Mucosa of descending colon (tissue), 3 donors: ENCODE data around the gene FNBP1L. TPM values are rescaled to one million over a fixed set of nuclear protein-coding genes. Genes with fewer than 3 reads are reported as not detected.

Experiments
- ATAC-seq: fragments of 200-7000 bp; cut with Tn5 transposase; one replicate; pipeline ENCODE4 v1.9.1; 2020; ENCODE audit warnings: mild to moderate bottlenecking, moderate library complexity
- DNase-seq, 3 donors: peaks; one replicate each; pipeline ENCODE4 v3.0.0-alpha.2; 2020
- H3K36me3 ChIP-seq: fragments of 200-600 bp; one replicate; pipeline ENCODE4 v1.8.0; 2021; ENCODE audit warnings: low read depth, mild to moderate bottlenecking
- H3K4me1 ChIP-seq: fragments of 200-600 bp; one replicate; pipeline ENCODE4 v1.8.0; 2021; ENCODE audit warnings: low read depth, mild to moderate bottlenecking
- H3K4me3 ChIP-seq: fragments of 200-600 bp; one replicate; pipeline ENCODE4 v1.8.0; 2021; ENCODE audit warnings: mild to moderate bottlenecking
- H3K9me3 ChIP-seq: fragments of 200-600 bp; one replicate; pipeline ENCODE4 v1.8.0; 2021; ENCODE audit warnings: mild to moderate bottlenecking
- intact Hi-C, 2 donors: fragments of 100-400 bp; cut with DNase I in 1 of 2; cut with micrococcal nuclease in 1 of 2; formaldehyde crosslinking; loops; one replicate each; pipeline versions ENCODE4 v1.11.0 to v1.11.1; 2022; cut with DNase I, micrococcal nuclease
- total RNA-seq, 3 donors: library from RNA; stranded (reverse); fragmentation: NEBNext Ultra II Directional in 2 of 3; extraction: Animal tissue kit (Norgen Biotek cat#: 25700) in 2 of 3; gene quantifications; one replicate each; pipeline versions ENCODE4 v1.2.1 to v1.2.4, GENCODE V29; 2021 to 2023
- TF ChIP-seq, protein P1 (sequence below): fragments of 200-600 bp; IDR thresholded peaks from one replicate; pipeline ENCODE4 v1.8.0; 2022; ENCODE audit warnings: antibody characterized with exemption, mild to moderate bottlenecking
- donor health status: DM: no; HTN: no; CAD: no; lungs with moderate emphysema.
- donor health status: DM: no; HTN: no; CAD: no.
- donor health status: DM: no; HTN: yes; CAD: no.

FNBP1L gene
- total RNA-seq, 3 donors from 2014 or later, result 32.7 to 49.1 (median 44.4) TPM

DNA sequence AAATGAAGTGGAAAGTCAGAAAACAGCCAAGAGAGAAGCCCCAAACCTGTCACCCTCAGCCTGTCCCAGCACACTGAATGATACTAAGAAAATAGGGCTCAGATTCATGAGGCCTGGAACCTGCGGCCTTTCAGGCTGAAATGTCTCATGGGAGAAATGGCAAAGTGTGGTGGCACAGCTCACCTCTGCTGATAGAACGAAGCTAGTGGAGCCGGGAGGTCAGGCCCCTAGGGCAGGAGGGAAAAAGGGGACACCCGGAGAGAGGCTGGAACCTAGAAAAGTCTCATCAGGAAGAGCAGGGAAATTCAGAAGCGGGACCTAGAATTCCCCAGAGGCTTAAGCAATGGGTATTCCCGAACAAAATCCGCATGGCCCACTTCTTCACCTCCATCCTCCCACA is 126.6 kb downstream of the FNBP1L start:
- ATAC-seq, result no peak

DNA sequence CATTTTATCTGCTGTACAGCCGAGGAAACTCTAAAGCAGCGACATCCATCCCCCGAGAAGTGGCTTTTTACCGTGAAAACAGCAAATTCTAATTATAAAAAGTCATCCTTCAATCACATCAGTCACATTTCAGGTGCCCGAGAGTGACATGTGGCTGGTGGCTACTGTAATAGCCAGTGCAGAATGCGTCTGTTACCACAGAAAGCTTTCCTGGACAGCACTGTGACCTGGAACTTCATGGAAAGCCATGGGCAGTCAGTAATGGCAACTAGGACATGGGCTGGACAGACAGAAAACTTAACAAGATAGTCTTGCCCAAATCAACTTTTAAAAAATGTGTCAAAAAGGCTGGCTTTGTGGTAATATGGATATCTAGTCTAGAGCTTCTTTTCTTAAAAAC is 127.1 kb downstream of the FNBP1L start:
- ATAC-seq, result no peak
- H3K9me3 ChIP-seq, result no peaks in the 10 kb centered on the region
- peaks cover 4% of the 10 kb centered on the region for H3K36me3 ChIP-seq

More for the DNA sequence above, 126.6 kb downstream of the FNBP1L start:
- Histone ChIP-seq H3K36me3 (peaks cover 4% of the 10 kb centered on the region), H3K9me3 (no peaks in the 10 kb centered on the region), H3K4me3 (no peak overlapping the region), H3K4me1 (peaks cover 11% of the 10 kb centered on the region)
- intact Hi-C loops, result no loop called here
- no peak for DNase-seq
- TF ChIP-seq, protein P1, sequence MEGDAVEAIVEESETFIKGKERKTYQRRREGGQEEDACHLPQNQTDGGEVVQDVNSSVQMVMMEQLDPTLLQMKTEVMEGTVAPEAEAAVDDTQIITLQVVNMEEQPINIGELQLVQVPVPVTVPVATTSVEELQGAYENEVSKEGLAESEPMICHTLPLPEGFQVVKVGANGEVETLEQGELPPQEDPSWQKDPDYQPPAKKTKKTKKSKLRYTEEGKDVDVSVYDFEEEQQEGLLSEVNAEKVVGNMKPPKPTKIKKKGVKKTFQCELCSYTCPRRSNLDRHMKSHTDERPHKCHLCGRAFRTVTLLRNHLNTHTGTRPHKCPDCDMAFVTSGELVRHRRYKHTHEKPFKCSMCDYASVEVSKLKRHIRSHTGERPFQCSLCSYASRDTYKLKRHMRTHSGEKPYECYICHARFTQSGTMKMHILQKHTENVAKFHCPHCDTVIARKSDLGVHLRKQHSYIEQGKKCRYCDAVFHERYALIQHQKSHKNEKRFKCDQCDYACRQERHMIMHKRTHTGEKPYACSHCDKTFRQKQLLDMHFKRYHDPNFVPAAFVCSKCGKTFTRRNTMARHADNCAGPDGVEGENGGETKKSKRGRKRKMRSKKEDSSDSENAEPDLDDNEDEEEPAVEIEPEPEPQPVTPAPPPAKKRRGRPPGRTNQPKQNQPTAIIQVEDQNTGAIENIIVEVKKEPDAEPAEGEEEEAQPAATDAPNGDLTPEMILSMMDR, result no peak

DNA sequence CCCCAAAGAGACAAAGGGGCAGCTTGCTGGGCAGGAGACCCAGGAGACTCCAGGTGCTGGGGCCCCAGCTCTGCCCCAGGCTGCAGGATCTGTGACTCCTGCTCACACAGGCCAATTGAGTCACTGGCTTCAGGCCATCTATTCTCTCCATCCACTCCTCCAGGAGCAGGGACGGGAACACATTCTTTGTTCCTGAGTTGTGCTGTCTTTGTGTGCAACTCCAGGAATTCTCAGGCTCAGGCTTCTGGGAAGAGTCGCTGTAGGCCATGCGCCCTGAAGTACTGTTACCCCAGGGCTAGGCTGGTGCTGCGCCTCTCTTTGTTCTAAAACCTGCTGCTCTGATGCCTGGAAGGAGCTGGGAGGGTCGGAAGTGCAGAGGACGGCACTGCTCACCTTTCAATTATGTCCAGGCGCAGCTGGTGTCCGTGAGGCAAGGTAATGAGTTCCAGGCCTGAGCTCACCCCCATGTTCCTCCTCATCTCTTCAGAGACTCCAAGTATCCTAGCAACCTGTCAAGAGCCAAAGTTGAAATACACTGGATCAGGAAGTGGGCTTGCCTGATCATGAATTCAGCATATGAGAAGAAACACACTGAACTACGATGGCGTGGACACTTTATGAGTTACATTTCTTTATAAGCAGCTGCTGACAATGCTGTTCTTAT is 127.8 kb downstream of the FNBP1L start:
- DNase-seq (no peak), ATAC-seq (no peak)
- Histone ChIP-seq H3K9me3 (no peaks in the 10 kb centered on the region), H3K4me3 (no peak overlapping the region), H3K36me3 (peaks cover 4% of the 10 kb centered on the region), H3K4me1 (peaks cover 23% of the 10 kb centered on the region)
- intact Hi-C loops, result no loop called here
- TF ChIP-seq, protein P1, result no peak

More for the DNA sequence above, 127.1 kb downstream of the FNBP1L start:
- intact Hi-C loops, result no loop called here
- no peak for DNase-seq
- Histone ChIP-seq H3K4me1 (peaks cover 16% of the 10 kb centered on the region), H3K4me3 (no peak overlapping the region)
- TF ChIP-seq, protein P1, result no peak

DNA sequence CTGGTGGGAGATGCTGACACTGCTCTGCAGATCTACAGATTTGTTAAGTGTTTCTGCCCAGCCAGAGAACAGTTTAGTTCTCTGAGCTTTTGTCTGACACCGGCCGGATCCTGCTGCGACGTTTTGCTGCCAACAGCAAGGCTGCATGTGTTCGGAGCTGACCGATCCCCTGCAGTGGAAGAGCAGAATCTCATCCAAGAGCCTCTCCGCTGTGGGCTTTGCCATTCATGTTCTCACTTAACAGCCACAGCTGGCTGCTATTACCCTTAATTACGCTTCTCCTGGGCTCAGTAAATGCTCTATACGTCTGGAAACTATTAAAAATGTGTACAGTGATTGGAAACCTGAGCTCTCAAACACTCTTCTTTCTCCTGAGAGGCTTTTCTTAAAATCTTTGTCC is 128.4 kb downstream of the FNBP1L start:
- intact Hi-C loops, result no loop called here
- TF ChIP-seq, protein P1, result no peak
- no peak for ATAC-seq

DNA sequence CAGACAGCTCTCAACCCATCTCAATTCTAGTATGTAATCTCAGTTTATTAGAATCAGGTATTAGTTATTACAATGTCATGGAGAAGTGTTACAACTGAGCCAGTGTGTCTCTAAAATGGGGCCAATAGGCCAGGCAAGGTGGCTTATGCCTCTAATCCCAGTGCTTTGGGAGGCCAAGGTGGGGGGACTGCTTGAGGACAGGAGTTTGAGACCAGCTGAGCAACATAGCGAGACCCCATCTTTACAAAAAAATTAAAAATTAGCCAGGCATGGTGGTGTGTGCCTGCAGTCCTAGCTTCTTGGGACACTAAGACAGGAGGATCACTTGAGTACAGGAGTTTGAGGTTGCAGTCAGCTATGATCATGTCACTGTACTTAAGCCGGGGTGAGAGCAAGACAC is 128.8 kb downstream of the FNBP1L start:
- no peak overlapping the region for H3K4me3 ChIP-seq
- no peaks in the 10 kb centered on the region for H3K9me3 ChIP-seq
- TF ChIP-seq, protein P1, result no peak
- intact Hi-C loops, result no loop called here
- H3K36me3 ChIP-seq, result peaks cover 4% of the 10 kb centered on the region
- ATAC-seq (no peak), DNase-seq (no peak)
- peaks cover 28% of the 10 kb centered on the region for H3K4me1 ChIP-seq

More for the DNA sequence above, 128.4 kb downstream of the FNBP1L start:
- H3K4me1 ChIP-seq, result peaks cover 28% of the 10 kb centered on the region
- no peaks in the 10 kb centered on the region for H3K9me3 ChIP-seq
- DNase-seq, result no peak
- H3K36me3 ChIP-seq, result peaks cover 4% of the 10 kb centered on the region
- H3K4me3 ChIP-seq, result no peak overlapping the region
